SU-DHL-6 (cell line): ENCODE results near the gene LRP2BP.

Experiments
- H2AFZ ChIP-seq: fragments of 200-600 bp; sonication (generic); 2 replicates; pipeline ENCODE4 v1.6.1; 2014; ENCODE audit warnings: low read depth, mild to moderate bottlenecking, moderate library complexity, mixed read lengths, antibody characterized with exemption, low read length; ENCODE audit not compliant: severe bottlenecking
- H3F3A ChIP-seq: fragments of 200-600 bp; shearing (Covaris generic); 2 replicates; pipeline ENCODE4 v1.6.0; 2016; ENCODE audit warnings: antibody characterized with exemption, mild to moderate bottlenecking; ENCODE audit not compliant: insufficient read depth
- H3K27ac ChIP-seq: fragments of 200-600 bp; sonication (generic); 2 replicates; pipeline ENCODE4 v1.5.1; 2016; ENCODE audit warnings: low read depth, mild to moderate bottlenecking, low read length, moderate library complexity, mixed read lengths
- H3K27me3 ChIP-seq: fragments of 200-600 bp; sonication (generic), shearing (Covaris generic); 2 replicates; pipeline ENCODE4 v1.6.0; 2014; ENCODE audit warnings: mild to moderate bottlenecking, low read length
- H3K36me3 ChIP-seq: fragments of 200-600 bp; sonication (generic); 2 replicates; pipeline ENCODE4 v1.6.1; 2014; ENCODE audit warnings: mild to moderate bottlenecking, low read length, mixed read lengths
- H3K4me2 ChIP-seq: fragments of 300-600, 200-600 bp; shearing (Covaris generic), sonication (generic); 2 replicates; pipeline ENCODE4 v1.6.0; 2014; ENCODE audit warnings: low read length, low read depth, mild to moderate bottlenecking; ENCODE audit not compliant: poor library complexity, severe bottlenecking
- H3K4me3 ChIP-seq: fragments of 200-600 bp; sonication (generic); 2 replicates; pipeline ENCODE4 v1.5.1; 2014; ENCODE audit warnings: antibody characterized with exemption, low read length, mild to moderate bottlenecking, mixed read lengths; ENCODE audit not compliant: insufficient read depth, poor library complexity, severe bottlenecking
- H3K79me2 ChIP-seq: fragments of 200-600 bp; sonication (generic); 2 replicates; pipeline ENCODE4 v1.6.1; 2014; ENCODE audit warnings: mild to moderate bottlenecking, low read length, moderate library complexity; ENCODE audit not compliant: insufficient read depth
- H3K9ac ChIP-seq: fragments of 200-600 bp; sonication (generic); 2 replicates; pipeline ENCODE4 v1.7.0; 2014; ENCODE audit warnings: mild to moderate bottlenecking, low read length
- H3K9me2 ChIP-seq: fragments of 200-600 bp; sonication (generic); replicated peaks from 2 replicates; pipeline ENCODE4 v1.6.1; 2014; ENCODE audit warnings: low read length; ENCODE audit not compliant: insufficient read depth
- H3K9me3 ChIP-seq: fragments of 200-600 bp; sonication (generic); 2 replicates; pipeline ENCODE4 v1.6.1; 2014; ENCODE audit warnings: low read length, mixed read lengths; ENCODE audit not compliant: insufficient read depth
- H4K20me1 ChIP-seq: fragments of 200-600 bp; sonication (generic); 2 replicates; pipeline ENCODE4 v1.6.1; 2014; ENCODE audit warnings: low read depth, mild to moderate bottlenecking, antibody characterized with exemption, low read length, moderate library complexity, mixed read lengths
- CTCF ChIP-seq: fragments of 200-600 bp; sonication (generic); IDR thresholded peaks from one replicate; pipeline ENCODE4 v1.5.1; 2017; ENCODE audit warnings: antibody characterized with exemption, mild to moderate bottlenecking, low read length, moderate library complexity; ENCODE audit not compliant: insufficient read depth, poor library complexity, severe bottlenecking
- EZH2phosphoT487 ChIP-seq: fragments of 200-600 bp; sonication (generic), shearing (Covaris generic); conservative IDR thresholded peaks from 2 replicates; pipeline ENCODE4 v1.6.1; 2018; ENCODE audit warnings: mild to moderate bottlenecking, antibody characterized with exemption, low read length, moderate library complexity, mixed read lengths

LRP2BP gene

GRCh38 chr4:185395238-185395955, at the start of gene LRP2BP:
Gene LRP2BP (minus strand): TSS chr4:185395924. CDS start chr4:185378186, 17,738 bp downstream.
- H3K9me3 ChIP-seq: no peaks in the 10 kb centered on the region
- H3K4me3 ChIP-seq: peak within 1 kb of the TSS; percentile 77
- peaks cover 31% of the 10 kb centered on the region for H3F3A ChIP-seq
- H3K36me3 ChIP-seq: peaks cover 17% of the 10 kb centered on the region
- peak within 1 kb of the TSS; percentile 77 for H2AFZ ChIP-seq
- no peaks in the 10 kb centered on the region for H3K9me2 ChIP-seq
- H4K20me1 ChIP-seq: no peaks in the 10 kb centered on the region
- H3K27ac ChIP-seq: peak within 1 kb of the TSS; percentile 64
- TF ChIP-seq CTCF: no peak
- no peak for TF ChIP-seq EZH2phosphoT487
- H3K4me2 ChIP-seq: peak within 1 kb of the TSS; percentile 95
- no peaks in the 10 kb centered on the region for H3K27me3 ChIP-seq
- no peaks in the 10 kb centered on the region for H3K79me2 ChIP-seq
- peak within 1 kb of the TSS; percentile 84 for H3K9ac ChIP-seq

GRCh38 chr4:185445209-185445608, 49.5 kb upstream of the LRP2BP start:
- Histone ChIP-seq H3K9me2 (no peaks in the 10 kb centered on the region), H3K27ac (no peak overlapping the region), H3F3A (peaks cover 29% of the 10 kb centered on the region; the same call in 1 of the 2 replicates), H4K20me1 (no peaks in the 10 kb centered on the region), H3K9me3 (no peaks in the 10 kb centered on the region), H3K79me2 (no peaks in the 10 kb centered on the region), H3K36me3 (peaks cover 5% of the 10 kb centered on the region; the same call in 1 of the 2 replicates), H2AFZ (no peak overlapping the region), H3K9ac (no peak overlapping the region), H3K27me3 (no peaks in the 10 kb centered on the region), H3K4me3 (no peak overlapping the region), H3K4me2 (no peak overlapping the region)
- no peak for TF ChIP-seq CTCF
- no peak for TF ChIP-seq EZH2phosphoT487

GRCh38 chr4:185441479-185441878, 45.8 kb upstream of the LRP2BP start:
- no peak for TF ChIP-seq CTCF
- TF ChIP-seq EZH2phosphoT487: no peak
- no peak overlapping the region for H3K4me2 ChIP-seq

More at GRCh38 chr4:185441479-185441878, 45.8 kb upstream of the LRP2BP start:
- Histone ChIP-seq H4K20me1 (no peaks in the 10 kb centered on the region), H3K27ac (no peak overlapping the region), H3F3A (peaks cover 29% of the 10 kb centered on the region; the same call in 1 of the 2 replicates), H2AFZ (no peak overlapping the region), H3K9me3 (no peaks in the 10 kb centered on the region), H3K27me3 (no peaks in the 10 kb centered on the region), H3K9ac (no peak overlapping the region), H3K4me3 (no peak overlapping the region), H3K79me2 (no peaks in the 10 kb centered on the region), H3K9me2 (no peaks in the 10 kb centered on the region), H3K36me3 (peaks cover 5% of the 10 kb centered on the region; the same call in 1 of the 2 replicates)
